H1 (cell line): ENCODE results near the gene FRS2. TPM values are rescaled to one million over a fixed set of nuclear protein-coding genes. Genes with fewer than 3 reads are reported as not detected.

Experiments used
- CTCF ChIA-PET: fragments of 300-600 bp; sonication (Branson Sonifier 250); formaldehyde crosslinking; loops from one replicate; lab custom pipeline; 2021; ENCODE audit not compliant: partially characterized antibody; lab: Charles Lee
- POLR2A ChIA-PET: fragments of 300-600 bp; sonication (Branson Sonifier 250); formaldehyde crosslinking; loops from one replicate; lab custom pipeline; 2021; ENCODE audit warnings: inconsistent platforms; ENCODE audit not compliant: partially characterized antibody; lab: Charles Lee
- DNase-seq, 2 experiments: peaks; one replicate each; pipeline versions ENCODE4 v3.0.0 to v3.0.0-alpha.2; 2010 to 2022; ENCODE audit warnings: low spot score in 2 of 2, low read depth in 1 of 2, mixed read lengths in 1 of 2
- FAIRE-seq: peaks from 2 replicates; lab custom pipeline; 2011; peaks lifted over from hg19 to GRCh38; lab: Jason Lieb, UNC
- H2AFZ ChIP-seq: 2 replicates; pipeline ENCODE4 v1.8.1; 2012; ENCODE audit warnings: low read length, inconsistent platforms
- H2AK5ac ChIP-seq: 2 replicates; pipeline ENCODE4 v1.6.1; 2013; ENCODE audit warnings: low read depth, low read length
- H2BK120ac ChIP-seq: replicated peaks from 2 replicates; pipeline ENCODE3; 2013; ENCODE audit warnings: low read depth, low read length, inconsistent platforms
- H2BK12ac ChIP-seq: 2 replicates; pipeline ENCODE4 v1.6.1; 2013; ENCODE audit warnings: low read depth, low read length
- H2BK15ac ChIP-seq: 2 replicates; pipeline ENCODE4 v1.6.1; 2013; ENCODE audit warnings: low read length
- H2BK20ac ChIP-seq: 2 replicates; pipeline ENCODE4 v1.6.1; 2013; ENCODE audit warnings: low read length
- H2BK5ac ChIP-seq: 2 replicates; pipeline ENCODE4 v1.6.1; 2013; ENCODE audit warnings: low read depth, low read length
- H3K14ac ChIP-seq: 2 replicates; pipeline ENCODE4 v1.6.1; 2013; ENCODE audit warnings: inconsistent platforms; ENCODE audit not compliant: insufficient read length
- H3K18ac ChIP-seq: 2 replicates; pipeline ENCODE4 v1.6.1; 2013; ENCODE audit warnings: low read length; ENCODE audit errors: extremely low read depth
- H3K23ac ChIP-seq: 2 replicates; pipeline ENCODE4 v1.6.1; 2013; ENCODE audit warnings: inconsistent platforms; ENCODE audit not compliant: insufficient read length
- H3K23me2 ChIP-seq: 2 replicates; pipeline ENCODE4 v1.6.1; 2013; ENCODE audit warnings: low read depth, low read length
- H3K27ac ChIP-seq: 2 replicates; pipeline ENCODE4 v1.6.1; 2011; ENCODE audit warnings: low read depth, low read length, inconsistent platforms
- H3K27me3 ChIP-seq, 4 experiments: replicated peaks in 1 of 4; 1 replicate in 1 of 4; 2 replicates in 3 of 4; pipeline versions ENCODE4 v1.6.1 to v1.8.1; 2011 to 2013; ENCODE audit warnings: low read length in 3 of 4, mild to moderate bottlenecking in 3 of 4, inconsistent platforms in 2 of 4, mixed read lengths in 2 of 4, moderate library complexity in 1 of 4; ENCODE audit not compliant: control insufficient read depth in 3 of 4, insufficient read depth in 3 of 4; ENCODE audit errors: extremely low read depth in 1 of 4
- H3K36me3 ChIP-seq, 4 experiments: 2 replicates each; pipeline versions ENCODE4 v1.6.1 to v1.8.1; 2011 to 2013; ENCODE audit warnings: mild to moderate bottlenecking in 4 of 4, low read length in 3 of 4, moderate library complexity in 2 of 4, control low read depth in 1 of 4, inconsistent platforms in 1 of 4; ENCODE audit not compliant: insufficient read depth in 4 of 4, control insufficient read depth in 2 of 4
- H3K4ac ChIP-seq: replicated peaks from 2 replicates; pipeline ENCODE3; 2013; ENCODE audit warnings: low read length, low read depth, mixed read lengths, inconsistent platforms; ENCODE audit not compliant: insufficient read length
- H3K4me1 ChIP-seq, 4 experiments: replicated peaks in 1 of 4; 1 replicate in 1 of 4; 2 replicates in 3 of 4; pipeline versions ENCODE4 v1.6.1 to v1.8.1; 2011 to 2013; ENCODE audit warnings: low read length in 3 of 4, inconsistent platforms in 2 of 4, mixed read lengths in 1 of 4; ENCODE audit not compliant: insufficient read depth in 4 of 4, control insufficient read depth in 3 of 4
- H3K4me2 ChIP-seq, 2 experiments: 2 replicates each; pipeline versions ENCODE4 v1.6.1 to v1.8.1; 2011 to 2013; ENCODE audit warnings: low read depth in 2 of 2, low read length in 2 of 2, control low read depth in 1 of 2, inconsistent platforms in 1 of 2, mild to moderate bottlenecking in 1 of 2; ENCODE audit not compliant: insufficient read depth in 1 of 2
- H3K4me3 ChIP-seq, 4 experiments: fragments of 200-600, 300-600 bp in 1 of 4; sonication (generic), shearing (Covaris generic), sonication (Bioruptor Twin) in 1 of 4; 2 replicates each; pipeline versions ENCODE4 v1.5.1 to v1.8.1; 2011 to 2016; ENCODE audit warnings: low read length in 4 of 4, low read depth in 3 of 4, control low read depth in 2 of 4, inconsistent platforms in 2 of 4, mild to moderate bottlenecking in 2 of 4, mixed read lengths in 1 of 4, moderate library complexity in 1 of 4; ENCODE audit not compliant: insufficient read depth in 2 of 4; ENCODE audit errors: extremely low read depth in 1 of 4
- H3K56ac ChIP-seq: replicated peaks from 2 replicates; pipeline ENCODE3; 2013; ENCODE audit warnings: low read depth, mild to moderate bottlenecking, mixed read lengths, low read length, inconsistent platforms; ENCODE audit not compliant: insufficient read length
- H3K79me1 ChIP-seq: 2 replicates; pipeline ENCODE4 v1.6.1; 2013; ENCODE audit warnings: low read depth, low read length, control low read depth
- H3K79me2 ChIP-seq, 2 experiments: 2 replicates each; pipeline versions ENCODE4 v1.6.1 to v1.8.1; 2012 to 2013; ENCODE audit warnings: low read length in 2 of 2, mild to moderate bottlenecking in 2 of 2, inconsistent platforms in 1 of 2; ENCODE audit not compliant: insufficient read depth in 2 of 2, control insufficient read depth in 1 of 2
- H3K9ac ChIP-seq, 4 experiments: replicated peaks in 1 of 4; 1 replicate in 1 of 4; 2 replicates in 3 of 4; pipeline versions ENCODE4 v1.6.1 to v1.8.1; 2011 to 2013; ENCODE audit warnings: low read depth in 3 of 4, low read length in 3 of 4, control low read depth in 2 of 4, mild to moderate bottlenecking in 2 of 4, moderate library complexity in 2 of 4, inconsistent platforms in 1 of 4; ENCODE audit errors: extremely low read depth in 1 of 4
- H3K9me3 ChIP-seq, 2 experiments: 2 replicates each; pipeline versions ENCODE4 v1.6.1 to v1.8.1; 2012 to 2013; ENCODE audit warnings: mild to moderate bottlenecking in 2 of 2, moderate library complexity in 2 of 2, control low read depth in 1 of 2, inconsistent platforms in 1 of 2, low read depth in 1 of 2, low read length in 1 of 2, mixed read lengths in 1 of 2; ENCODE audit not compliant: insufficient read depth in 2 of 2
- H4K20me1 ChIP-seq, 2 experiments: replicated peaks in 1 of 2; 2 replicates each; pipeline versions ENCODE3 to v1.8.1; 2011 to 2013; ENCODE audit warnings: inconsistent platforms in 2 of 2, low read length in 2 of 2, mild to moderate bottlenecking in 1 of 2; ENCODE audit not compliant: insufficient read depth in 2 of 2, control insufficient read depth in 1 of 2
- H4K5ac ChIP-seq: 2 replicates; pipeline ENCODE4 v1.6.1; 2013; ENCODE audit warnings: low read length, low read depth, mixed read lengths, inconsistent platforms; ENCODE audit not compliant: insufficient read length
- H4K8ac ChIP-seq: 2 replicates; pipeline ENCODE4 v1.8.0; 2013; ENCODE audit warnings: mild to moderate bottlenecking, moderate library complexity, low read length, inconsistent platforms; ENCODE audit not compliant: insufficient read depth; ENCODE audit errors: extremely low read depth
- H4K91ac ChIP-seq: replicated peaks from 2 replicates; pipeline ENCODE3; 2013; ENCODE audit warnings: low read length, mixed read lengths, inconsistent platforms; ENCODE audit not compliant: insufficient read length
- NRF1 ChIP-seq: IDR thresholded peaks from 2 replicates; pipeline ENCODE4 v1.6.1; 2011; ENCODE audit warnings: mild to moderate bottlenecking, low read depth, low read length, improper control_type of control experiment
- WGBS, 2 experiments: shearing (Covaris generic) in 1 of 2; methylation state at CpG; one replicate each; pipeline versions ENCODE4 v1.1.6 to v1.1.7; 2013 to 2015; ENCODE audit warnings: low lambda C conversion rate in 2 of 2, mixed read lengths in 2 of 2, inconsistent platforms in 1 of 2, low coverage in 1 of 2, missing lambda C conversion rate in 1 of 2; ENCODE audit not compliant: insufficient replicate concordance in 2 of 2, insufficient coverage in 1 of 2, insufficient read length in 1 of 2; ENCODE audit errors: extremely low coverage in 1 of 2, missing lambda C conversion rate in 1 of 2; 5-methylcytosine and 5-hydroxymethylcytosine counted together
- polyA plus RNA-seq, 7 experiments: library from polyadenylated mRNA; depleted of rRNA in 3 of 7; stranded (reverse) in 5 of 7; unstranded in 2 of 7; fragments of >200 nt in 5 of 7; fragments of 200-250 nt in 2 of 7; gene quantifications; 1 replicate in 5 of 7; 2 replicates in 1 of 7; 4 replicates in 1 of 7; pipeline versions ENCODE4 v1.2.1 to v1.2.3, GENCODE V29; 2011 to 2013; ENCODE audit warnings: missing spikeins in 2 of 7, mixed read lengths in 2 of 7
- total RNA-seq: library from RNA; stranded (reverse); fragmentation: NEBNext Ultra II Directional; extraction: Animal tissue kit (Norgen Biotek cat#: 25700); gene quantifications from 2 replicates; pipeline ENCODE4 v1.2.1, GENCODE V29; 2021
- TF ChIP-seq, protein P1 (sequence below): IDR thresholded peaks from 2 replicates; pipeline ENCODE4 v1.6.1; 2011; ENCODE audit warnings: low read length, improper control_type of control experiment

Gene FRS2
- total and polyA plus RNA-seq, 2 of the 8 experiments (the other 6 are each of a cell fraction or from before 2014, with no cell fraction given) = 10.3 to 35.8 TPM

DNA sequence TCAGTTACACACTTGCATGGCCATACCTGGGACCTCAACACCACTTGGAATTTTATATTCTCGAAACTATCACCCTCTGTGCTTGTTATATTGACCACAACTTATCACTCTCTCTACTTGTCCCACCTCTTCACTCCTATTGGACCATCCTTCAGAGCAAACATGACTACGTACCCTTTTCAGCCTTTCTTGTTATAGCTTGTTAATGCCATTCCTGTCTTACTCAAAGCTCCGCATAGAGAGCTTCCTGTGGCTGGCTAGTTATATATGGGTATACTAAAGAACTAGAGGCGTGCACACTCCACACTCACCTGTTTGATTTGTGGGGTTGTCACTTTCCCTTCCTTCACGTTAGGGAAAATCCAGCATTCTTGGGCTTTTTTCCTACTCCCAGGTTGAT is 26.3 kb upstream of the FRS2 start:
- no peak for DNase-seq
- H3K4me2 ChIP-seq = no peak overlapping the region
- no peak overlapping the region for H2BK5ac ChIP-seq
- no peak overlapping the region for H2BK12ac ChIP-seq
- H4K20me1 ChIP-seq = no peaks in the 10 kb centered on the region
- H3K56ac ChIP-seq = no peak overlapping the region
- H3K4ac ChIP-seq = no peak overlapping the region
- no peak overlapping the region for H2BK120ac ChIP-seq
- 91% methylated on average over 5 of the region's 5 CpGs; no CpG with 5 or more reads in 1 of the 2 experiments for WGBS, 2 experiments
- H3K14ac ChIP-seq = no peak overlapping the region
- POLR2A ChIA-PET = interaction anchor here (0.5 kb wide), 1 partner anchor 77 kb away, joined by 3 read pairs; no protein-coding TSS in a partner anchor
- H3K23me2 ChIP-seq = no peaks in the 10 kb centered on the region
- CTCF ChIA-PET = interaction anchor here (1.0 to 1.5 kb wide), 3 partner anchors 55 to 127 kb away, joined by 3 to 5 read pairs (median 3); no protein-coding TSS in a partner anchor
- H2BK15ac ChIP-seq = no peak overlapping the region
- H4K8ac ChIP-seq = no peak overlapping the region
- no peak overlapping the region for H3K27ac ChIP-seq
- H4K5ac ChIP-seq = no peak overlapping the region
- no peak overlapping the region for H3K9ac ChIP-seq
- no peaks in the 10 kb centered on the region for H3K79me2 ChIP-seq
- H3K36me3 ChIP-seq = no peaks in the 10 kb centered on the region
- H3K27me3 ChIP-seq = no peaks in the 10 kb centered on the region
- H3K23ac ChIP-seq = no peak overlapping the region
- no peaks in the 10 kb centered on the region for H3K9me3 ChIP-seq
- no peak overlapping the region for H3K18ac ChIP-seq
- no peak overlapping the region for H2AFZ ChIP-seq
- H2BK20ac ChIP-seq = no peak overlapping the region
- no peak overlapping the region for H4K91ac ChIP-seq
- no peaks in the 10 kb centered on the region for H3K79me1 ChIP-seq
- no peak for FAIRE-seq
- H3K4me1 ChIP-seq = no peaks in the 10 kb centered on the region
- H2AK5ac ChIP-seq = no peak overlapping the region
- no peak overlapping the region for H3K4me3 ChIP-seq
- TF ChIP-seq NRF1 = no peak
- TF ChIP-seq, protein P1, sequence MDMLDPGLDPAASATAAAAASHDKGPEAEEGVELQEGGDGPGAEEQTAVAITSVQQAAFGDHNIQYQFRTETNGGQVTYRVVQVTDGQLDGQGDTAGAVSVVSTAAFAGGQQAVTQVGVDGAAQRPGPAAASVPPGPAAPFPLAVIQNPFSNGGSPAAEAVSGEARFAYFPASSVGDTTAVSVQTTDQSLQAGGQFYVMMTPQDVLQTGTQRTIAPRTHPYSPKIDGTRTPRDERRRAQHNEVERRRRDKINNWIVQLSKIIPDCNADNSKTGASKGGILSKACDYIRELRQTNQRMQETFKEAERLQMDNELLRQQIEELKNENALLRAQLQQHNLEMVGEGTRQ = no peak
